ENCODE data around the gene GRN.
A peak's percentile ranks its signal among the peaks of the same experiment; 100 is the strongest.
"Not testable (repeated sequence)": the region's sequence is repeated elsewhere in the genome, so short reads cannot be mapped to it uniquely, and the experiment has no call there.

The GRN gene

DNA sequence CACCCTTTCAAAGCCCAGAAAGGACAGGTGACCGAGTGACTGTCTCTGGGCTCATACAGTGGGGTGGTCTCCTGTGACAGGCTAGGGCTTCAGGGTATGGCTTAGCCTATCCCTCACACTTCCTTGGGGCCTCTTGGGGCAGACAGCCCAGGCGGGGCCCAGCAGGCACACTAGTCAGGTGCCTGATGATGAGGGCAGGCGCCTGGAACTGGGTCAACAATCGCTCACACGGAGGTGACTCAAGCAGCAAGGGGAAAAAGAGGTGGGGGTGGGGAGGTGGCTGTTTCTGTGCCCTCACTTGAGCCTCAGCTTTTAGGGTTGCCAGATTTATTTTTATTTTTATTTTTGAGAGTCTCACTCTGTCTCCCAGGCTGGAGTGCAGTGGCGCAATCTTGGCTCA, 6.4 kb upstream of the GRN start:
- no peak for DNase-seq (ENCODE audit: extremely low read depth, insufficient read length)
- TF ChIP-seq, protein P1, sequence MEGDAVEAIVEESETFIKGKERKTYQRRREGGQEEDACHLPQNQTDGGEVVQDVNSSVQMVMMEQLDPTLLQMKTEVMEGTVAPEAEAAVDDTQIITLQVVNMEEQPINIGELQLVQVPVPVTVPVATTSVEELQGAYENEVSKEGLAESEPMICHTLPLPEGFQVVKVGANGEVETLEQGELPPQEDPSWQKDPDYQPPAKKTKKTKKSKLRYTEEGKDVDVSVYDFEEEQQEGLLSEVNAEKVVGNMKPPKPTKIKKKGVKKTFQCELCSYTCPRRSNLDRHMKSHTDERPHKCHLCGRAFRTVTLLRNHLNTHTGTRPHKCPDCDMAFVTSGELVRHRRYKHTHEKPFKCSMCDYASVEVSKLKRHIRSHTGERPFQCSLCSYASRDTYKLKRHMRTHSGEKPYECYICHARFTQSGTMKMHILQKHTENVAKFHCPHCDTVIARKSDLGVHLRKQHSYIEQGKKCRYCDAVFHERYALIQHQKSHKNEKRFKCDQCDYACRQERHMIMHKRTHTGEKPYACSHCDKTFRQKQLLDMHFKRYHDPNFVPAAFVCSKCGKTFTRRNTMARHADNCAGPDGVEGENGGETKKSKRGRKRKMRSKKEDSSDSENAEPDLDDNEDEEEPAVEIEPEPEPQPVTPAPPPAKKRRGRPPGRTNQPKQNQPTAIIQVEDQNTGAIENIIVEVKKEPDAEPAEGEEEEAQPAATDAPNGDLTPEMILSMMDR (IDR thresholded peaks at IDR 0.05; ENCODE audit: insufficient read depth, low read length, poor library complexity, severe bottlenecking), result no peak

DNA sequence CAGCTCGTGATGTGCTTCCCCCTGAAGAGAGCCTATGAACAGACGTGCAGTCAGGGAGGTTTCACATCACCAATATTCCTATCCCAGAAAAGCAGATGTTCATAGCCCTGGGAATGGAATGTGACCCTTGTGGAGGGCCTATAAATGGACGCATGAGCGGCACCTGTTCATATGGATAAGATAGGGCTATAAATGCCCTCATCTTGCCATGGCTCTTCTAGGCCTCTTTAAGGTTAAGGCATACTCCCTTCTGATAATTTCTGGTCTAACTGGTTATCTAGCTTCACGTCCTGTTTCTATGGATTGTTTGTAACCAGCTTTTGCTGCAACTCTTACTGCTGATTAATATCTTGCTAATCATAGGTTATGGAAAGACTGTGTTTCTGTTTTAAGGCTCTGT, 4.5 kb upstream of the GRN start:
- not testable (repeated sequence) for H3K36me3 ChIP-seq (ENCODE audit: control insufficient read depth, insufficient read depth, low read length); DNase-seq (ENCODE audit: extremely low read depth, insufficient read length); H3K4me3 ChIP-seq (replicated peaks; ENCODE audit: low read depth, low read length); H3K27me3 ChIP-seq (replicated peaks; ENCODE audit: control insufficient read depth, insufficient read depth, low read length)

More for the DNA sequence above, 6.4 kb upstream of the GRN start:
- Histone ChIP-seq H3K4me3 (replicated peaks; ENCODE audit: low read depth, low read length) (no peak overlapping the region), H3K27me3 (replicated peaks; ENCODE audit: control insufficient read depth, insufficient read depth, low read length) (no peaks in the 10 kb centered on the region), H3K36me3 (ENCODE audit: control insufficient read depth, insufficient read depth, low read length) (no peaks in the 10 kb centered on the region)

DNA sequence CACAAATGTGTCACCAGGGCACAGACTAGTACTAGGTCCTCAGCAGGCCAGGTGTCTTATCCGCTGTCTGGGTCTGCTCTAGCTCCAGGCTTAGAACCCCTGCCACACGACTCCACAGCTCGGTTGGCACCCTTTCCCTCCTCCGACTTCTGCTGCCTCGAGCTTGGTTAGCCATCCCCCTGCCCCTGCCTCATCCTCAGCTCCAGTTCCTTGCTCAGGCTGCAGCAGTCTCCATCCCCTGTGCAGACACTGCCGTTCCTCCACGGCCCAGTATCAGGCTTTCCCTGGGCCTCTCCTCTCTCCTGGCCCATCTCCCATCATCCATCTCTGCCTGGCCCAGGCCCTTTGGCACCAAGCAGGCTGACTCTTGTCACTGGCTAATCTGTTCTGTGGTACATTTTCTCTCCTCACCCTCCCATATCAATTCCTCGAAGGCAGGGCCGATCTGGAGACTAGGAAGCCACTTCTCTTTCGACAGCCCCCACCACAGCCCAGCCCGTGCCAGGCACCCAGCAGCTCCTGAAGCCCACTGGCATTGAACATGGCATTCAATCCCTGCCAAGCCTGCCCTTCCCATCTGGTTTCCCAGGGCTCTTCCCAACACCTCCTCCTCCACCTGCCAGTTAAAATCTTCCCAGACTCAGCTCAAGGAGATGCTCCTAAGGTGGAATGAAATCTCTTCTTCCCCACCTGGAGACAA, 1.4 kb upstream of the GRN start:
- Histone ChIP-seq H3K4me3 (replicated peaks; ENCODE audit: low read depth, low read length) (no peak overlapping the region), H3K27me3 (replicated peaks; ENCODE audit: control insufficient read depth, insufficient read depth, low read length) (no peaks in the 10 kb centered on the region), H3K36me3 (ENCODE audit: control insufficient read depth, insufficient read depth, low read length) (no peaks in the 10 kb centered on the region)
- TF ChIP-seq, protein P1 (IDR thresholded peaks at IDR 0.05; ENCODE audit: insufficient read depth, low read length, poor library complexity, severe bottlenecking), result no peak
- no peak for DNase-seq (ENCODE audit: extremely low read depth, insufficient read length)

DNA sequence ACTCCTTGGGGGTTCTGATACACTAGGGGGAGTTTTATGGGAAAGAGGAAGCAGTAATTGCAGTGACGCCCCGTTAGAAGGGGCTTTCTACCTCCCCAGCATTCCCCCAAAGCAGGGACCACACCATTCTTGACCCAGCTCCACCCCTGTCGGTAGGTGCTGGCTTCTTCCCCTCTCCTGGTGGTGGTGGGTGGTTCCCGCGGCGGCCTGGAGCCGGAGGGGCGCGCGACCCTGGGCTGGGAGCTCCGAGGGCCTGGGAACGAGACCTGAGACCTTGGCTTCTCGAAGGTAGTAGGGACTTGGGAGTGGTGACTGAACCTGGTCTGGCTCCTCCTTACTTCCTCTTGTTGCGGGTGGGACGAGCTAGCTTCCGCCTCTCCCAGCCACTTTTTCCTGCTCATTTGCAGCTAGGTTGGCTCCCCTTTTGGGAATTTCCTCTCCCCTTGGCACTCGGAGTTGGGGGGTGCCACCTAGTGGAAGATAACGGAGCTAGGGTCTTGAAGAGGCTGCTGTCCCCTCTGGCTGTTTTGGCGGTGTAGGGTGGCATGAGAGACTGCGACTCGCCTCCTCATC, 438 bp downstream of the GRN start:
- TF ChIP-seq, protein P1 (IDR thresholded peaks at IDR 0.05; ENCODE audit: insufficient read depth, low read length, poor library complexity, severe bottlenecking), result peak; percentile 74
- Histone ChIP-seq H3K4me3 (replicated peaks; ENCODE audit: low read depth, low read length) (peak overlapping the region; percentile 66), H3K27me3 (replicated peaks; ENCODE audit: control insufficient read depth, insufficient read depth, low read length) (no peaks in the 10 kb centered on the region), H3K36me3 (ENCODE audit: control insufficient read depth, insufficient read depth, low read length) (peaks cover 9% of the 10 kb centered on the region)
- peak; percentile 68 for DNase-seq (ENCODE audit: extremely low read depth, insufficient read length)

DNA sequence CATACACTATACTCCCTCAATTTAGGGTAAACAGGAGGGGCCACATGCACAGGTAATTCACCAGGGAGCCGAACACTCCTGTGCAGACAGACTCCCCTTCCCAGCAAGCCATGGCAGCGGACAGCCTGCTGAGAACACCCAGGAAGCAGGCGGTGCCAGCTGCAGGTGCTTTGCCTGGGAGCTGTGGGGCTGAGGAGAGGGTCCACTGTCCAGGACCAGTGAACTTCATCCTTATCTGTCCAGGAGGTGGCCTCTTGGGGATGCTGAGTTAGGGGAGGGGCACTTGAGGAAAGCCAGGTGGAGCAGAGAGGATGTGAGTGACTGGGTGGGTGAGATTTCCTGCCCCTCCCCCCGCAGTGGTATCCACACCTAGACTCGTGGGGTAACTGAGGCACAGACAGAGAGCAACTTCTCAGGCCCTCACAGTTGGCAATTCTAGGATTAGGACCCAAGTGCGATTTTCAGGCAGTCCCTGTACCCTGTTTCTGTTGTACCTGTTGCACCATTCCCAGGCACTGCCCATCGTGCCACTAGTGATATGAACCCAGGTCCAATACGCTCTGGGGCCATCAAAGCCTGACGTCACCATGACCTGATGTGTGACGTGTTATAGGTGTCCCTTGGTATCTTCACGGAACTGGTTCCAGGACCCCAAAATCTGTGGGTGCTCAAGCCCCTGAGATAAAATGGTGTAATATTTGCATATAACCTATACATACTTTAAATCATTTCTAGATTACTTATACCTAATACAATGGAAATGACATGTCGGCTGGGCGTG, 1.2 kb downstream of the GRN start:
- no peaks in the 10 kb centered on the region for H3K27me3 ChIP-seq (replicated peaks; ENCODE audit: control insufficient read depth, insufficient read depth, low read length)
- H3K36me3 ChIP-seq (ENCODE audit: control insufficient read depth, insufficient read depth, low read length), result peaks cover 16% of the 10 kb centered on the region
- no peak for DNase-seq (ENCODE audit: extremely low read depth, insufficient read length)
- TF ChIP-seq, protein P1 (IDR thresholded peaks at IDR 0.05; ENCODE audit: insufficient read depth, low read length, poor library complexity, severe bottlenecking), result no peak
- peak overlapping the region; percentile 66 for H3K4me3 ChIP-seq (replicated peaks; ENCODE audit: low read depth, low read length)

DNA sequence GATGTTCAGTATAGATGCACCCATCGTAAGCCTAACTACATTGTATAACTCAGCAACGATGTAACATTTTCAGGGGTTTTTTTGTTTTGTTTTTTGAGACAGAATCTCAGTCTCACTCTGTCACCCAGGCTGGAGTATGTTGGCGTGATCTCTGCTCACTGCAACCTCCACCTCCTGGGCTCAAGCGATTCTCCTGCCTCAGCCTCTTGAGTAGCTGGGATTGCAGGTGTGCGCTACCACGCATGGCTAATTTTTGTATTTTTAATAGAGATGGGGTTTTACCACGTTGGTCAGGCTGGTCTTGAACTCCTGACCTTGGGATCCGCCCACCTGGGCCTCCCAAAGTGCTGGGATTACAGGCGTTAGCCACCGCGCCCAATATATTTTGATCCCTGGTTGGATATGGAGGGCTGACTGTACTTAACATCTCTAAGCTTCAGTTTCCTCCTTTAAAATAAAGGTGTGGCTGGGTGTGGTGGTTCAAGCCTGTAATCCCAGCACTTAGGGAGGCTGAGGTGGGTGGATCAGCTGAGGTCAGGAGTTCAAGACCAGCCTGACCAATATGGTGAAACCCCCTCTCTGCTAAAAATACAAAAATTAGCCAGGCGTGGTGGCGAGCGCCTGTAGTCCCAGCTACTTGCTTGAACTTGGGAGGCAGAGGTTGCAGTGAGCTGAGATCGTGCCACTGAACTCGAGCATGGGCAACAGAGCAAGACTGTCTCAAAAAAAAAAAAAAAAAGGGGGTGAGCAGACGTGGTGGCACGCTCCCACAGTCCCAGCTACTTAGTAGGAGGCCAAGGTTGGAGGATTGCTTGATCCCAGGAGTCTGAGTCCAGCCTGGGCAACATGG, 2.3 kb downstream of the GRN start:
- Histone ChIP-seq H3K4me3 (replicated peaks; ENCODE audit: low read depth, low read length) (peak overlapping the region; percentile 66), H3K36me3 (ENCODE audit: control insufficient read depth, insufficient read depth, low read length) (peaks cover 28% of the 10 kb centered on the region)
- not testable (repeated sequence) for H3K27me3 ChIP-seq (replicated peaks; ENCODE audit: control insufficient read depth, insufficient read depth, low read length)
- peak; percentile 74 for DNase-seq (ENCODE audit: extremely low read depth, insufficient read length)
